Activated CD4-positive, alpha-beta T cell treated with anti-CD3 and anti-CD28 coated beads, Interleukin-2, amount 50 U/mL, for 48 hours (primary cell): ENCODE results near the gene BPGM.

Source experiments
- DNase-seq, 2 experiments: peaks; one replicate each; pipeline ENCODE4 v3.0.0-alpha.2; 2020

BPGM gene

GRCh38 chr7:134723892-134724291 lies 77.2 kb downstream of the BPGM start:
- no peak for DNase-seq

GRCh38 chr7:134724606-134725005 lies 78.0 kb downstream of the BPGM start:
- peak; percentile 18 to 19 for DNase-seq

DNA sequence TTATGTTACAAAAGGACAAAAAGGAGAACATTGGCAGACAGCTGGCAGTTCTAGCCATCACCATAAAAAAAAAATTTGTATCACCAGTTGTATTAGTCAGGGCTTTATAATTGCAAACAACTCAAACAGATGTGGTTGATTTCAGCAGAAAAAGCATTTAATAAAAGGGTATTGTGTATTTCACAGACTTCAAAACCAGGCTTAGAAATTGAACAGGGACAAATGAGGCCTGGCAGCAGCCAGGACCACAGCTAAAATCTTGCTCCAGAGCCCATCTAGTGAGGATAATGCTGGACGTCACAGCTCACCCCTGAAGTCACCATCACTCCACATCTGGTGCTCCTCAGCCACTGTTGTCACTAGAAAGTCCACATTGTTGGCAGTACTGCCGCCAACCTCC lies 79.9 kb downstream of the BPGM start:
- no peak for DNase-seq

DNA sequence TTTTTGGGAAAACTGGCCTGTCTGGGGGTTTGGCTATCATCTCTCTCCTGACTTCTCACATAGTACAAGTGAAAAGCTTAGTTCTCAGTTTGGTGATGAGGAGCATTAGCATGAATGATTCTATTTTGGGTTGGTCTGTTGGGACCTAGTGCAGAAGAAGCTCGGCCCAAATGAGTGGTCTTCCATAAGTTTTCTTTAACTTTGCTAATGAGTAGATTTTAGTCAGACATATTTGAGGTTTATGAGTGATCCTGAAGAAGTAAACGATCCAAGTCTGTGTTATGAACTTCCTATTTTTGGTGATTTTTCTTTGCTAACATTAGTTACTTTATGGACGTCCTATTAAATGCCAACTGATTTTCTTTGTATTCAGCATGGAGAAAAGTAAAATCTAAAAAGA lies 81.1 kb downstream of the BPGM start:
- no peak for DNase-seq
